HG03439 (cell line): Measurements from ENCODE around the gene VAMP8.
A peak's percentile ranks its signal among the peaks of the same experiment; 100 is the strongest.
"Not testable (repeated sequence)": the region's sequence is repeated elsewhere in the genome, so short reads cannot be mapped to it uniquely, and the experiment has no call there.

Experiments used
- ATAC-seq: cut with Tn5 transposase; IDR thresholded peaks from one replicate; pipeline ENCODE4 v1.9.1; 2021; ENCODE audit warnings: mild to moderate bottlenecking, moderate library complexity; ENCODE audit not compliant: unreplicated experiment

The VAMP8 gene

DNA sequence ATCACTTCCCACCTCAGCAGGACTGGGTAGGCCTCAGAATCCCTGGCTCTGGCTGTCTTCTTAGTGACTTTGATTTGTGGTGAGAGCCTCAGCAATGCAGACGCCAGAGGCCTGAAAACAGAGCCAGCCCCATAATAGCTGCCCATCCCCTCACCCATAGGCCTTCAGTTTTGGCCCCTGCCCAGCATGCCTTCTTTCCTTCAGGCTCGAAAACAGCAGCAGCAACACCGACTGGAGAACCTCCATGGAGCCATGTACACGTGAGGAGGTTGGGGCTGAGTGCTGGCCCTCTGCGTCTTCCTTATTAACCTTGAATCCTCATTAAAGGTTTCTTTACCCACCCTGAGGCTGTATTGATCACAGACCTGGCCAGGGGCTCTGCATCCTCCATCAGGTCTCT lies 19.9 kb downstream of the VAMP8 start:
- ATAC-seq: no peak

DNA sequence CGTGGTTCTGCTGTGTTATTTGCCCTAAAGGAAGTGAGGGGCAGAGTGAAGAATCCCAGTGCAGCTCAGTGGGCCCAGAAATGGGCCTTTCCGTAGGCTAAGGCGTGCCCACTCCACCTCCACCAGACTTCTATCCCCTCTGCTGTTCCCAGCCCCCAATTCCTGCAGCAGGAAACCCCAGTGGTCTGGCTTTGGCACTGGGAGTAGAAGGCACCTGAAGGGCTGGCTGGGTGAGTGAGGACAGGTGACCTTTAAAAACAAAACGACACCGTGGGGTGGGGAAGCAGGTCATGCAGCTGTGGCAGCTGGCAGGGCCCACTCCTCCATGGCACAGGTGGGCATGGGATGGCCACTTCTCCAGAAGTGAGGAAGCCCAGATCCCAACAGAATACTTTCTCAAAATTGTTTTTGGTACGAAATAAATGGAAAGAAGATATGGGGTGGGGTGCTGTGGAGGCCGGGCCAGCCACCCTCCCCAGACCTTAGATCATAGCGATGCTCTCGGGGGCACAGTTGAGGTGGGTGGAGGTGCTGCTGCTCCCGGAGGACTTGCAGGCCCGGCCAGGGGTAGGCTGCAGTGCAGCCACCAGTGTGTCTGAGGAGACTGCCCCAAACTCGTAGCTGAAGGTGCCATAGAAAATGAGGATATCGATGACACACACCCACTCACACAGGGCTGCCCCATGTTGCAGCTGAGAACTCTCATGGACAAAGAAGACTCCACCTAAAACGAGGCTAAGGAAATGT lies 21.4 kb downstream of the VAMP8 start:
- ATAC-seq: no peak

DNA sequence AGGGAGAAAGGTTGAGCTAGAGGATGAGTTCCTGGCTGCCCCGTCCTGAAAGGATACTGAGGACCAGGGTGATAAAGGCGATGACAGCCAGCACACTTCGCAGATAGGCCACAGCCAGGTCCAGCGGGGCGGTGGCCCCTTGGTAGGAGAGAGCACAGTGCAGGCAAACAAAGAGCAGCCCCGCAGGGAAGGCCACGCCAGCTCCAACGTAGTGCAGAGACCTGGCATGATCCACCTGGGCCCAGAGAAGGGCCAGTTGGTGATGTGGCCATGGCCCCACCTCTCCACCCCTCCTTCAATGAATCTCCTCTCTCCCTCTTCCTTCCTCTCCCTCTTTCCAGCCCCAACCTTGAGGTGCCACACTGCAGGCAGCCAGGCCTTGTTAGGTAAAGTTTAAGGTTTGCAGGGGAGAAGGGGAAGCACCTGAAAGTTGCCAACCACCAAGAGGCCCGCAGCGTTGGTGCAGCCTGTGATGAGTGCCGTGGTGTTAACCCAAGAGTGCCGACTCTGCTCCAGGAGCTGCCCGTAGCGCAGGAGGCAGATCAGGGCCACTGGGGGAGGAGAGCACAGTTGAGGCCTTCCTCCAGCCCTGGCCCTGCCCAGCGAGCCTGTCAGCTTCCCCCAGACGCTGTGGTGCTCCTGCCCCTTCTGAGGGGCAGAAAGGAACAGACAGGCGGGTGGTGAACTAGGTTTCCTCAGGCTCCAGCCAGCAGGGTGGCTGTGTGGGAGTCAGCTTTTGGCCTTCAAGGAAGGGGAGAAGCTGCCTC lies 22.3 kb downstream of the VAMP8 start:
- no peak for ATAC-seq

DNA sequence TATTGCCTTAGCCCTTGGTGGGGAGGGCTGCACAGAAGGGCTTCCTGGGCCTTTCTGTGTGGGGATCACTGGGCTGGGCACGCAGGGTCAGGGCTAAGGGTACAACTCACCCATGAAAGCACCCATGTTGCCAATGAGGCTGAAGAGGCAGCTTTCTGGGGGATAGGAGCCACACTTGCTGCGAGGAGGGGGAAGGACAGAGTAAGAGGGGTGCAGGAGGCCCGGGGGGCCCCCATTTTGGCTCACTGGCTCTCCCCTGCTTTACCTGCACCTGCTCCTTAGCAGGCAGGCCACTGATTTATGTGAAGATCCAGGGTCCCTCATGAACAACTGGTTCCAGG lies 22.8 kb downstream of the VAMP8 start:
- ATAC-seq: no peak

DNA sequence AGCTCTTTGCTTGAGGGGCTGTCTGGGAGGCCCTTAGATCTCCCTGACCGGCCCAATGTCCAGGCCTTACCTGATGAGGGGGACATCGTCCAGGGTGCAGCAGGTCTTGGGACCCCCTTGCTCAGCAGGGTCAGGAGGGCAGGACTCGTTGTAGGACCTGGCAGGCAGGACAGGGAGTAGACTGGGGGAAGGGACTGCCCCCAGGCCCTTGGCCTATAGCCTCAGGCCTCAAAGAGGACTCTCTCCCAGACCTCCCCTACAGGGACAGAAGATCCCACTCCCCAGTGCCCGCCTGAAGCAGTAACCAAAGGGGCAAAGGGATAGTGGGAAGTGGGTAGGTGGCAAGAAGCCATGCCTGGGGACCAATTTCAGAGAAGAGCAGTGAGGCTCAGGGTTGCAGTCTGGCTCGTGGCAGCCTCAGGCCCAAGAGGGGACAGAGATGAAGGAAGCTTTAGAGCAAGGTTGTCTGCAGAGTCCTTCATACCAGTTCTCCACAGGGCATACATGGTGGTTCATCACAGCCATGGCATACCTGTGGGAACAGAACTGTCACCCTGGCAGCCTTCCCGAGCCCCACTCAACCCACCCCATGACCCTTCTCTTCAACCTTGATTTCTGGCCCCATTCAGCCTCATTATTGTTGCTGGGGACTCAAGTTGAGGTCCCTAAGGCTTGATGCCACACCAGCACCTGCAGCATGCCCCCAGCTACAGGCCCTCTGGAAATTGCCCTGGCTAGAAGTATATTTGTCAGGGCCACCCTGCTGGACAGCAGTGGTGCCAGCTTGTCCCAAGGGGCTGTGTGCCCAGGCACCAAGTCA lies 23.8 kb downstream of the VAMP8 start:
- ATAC-seq: no peak

DNA sequence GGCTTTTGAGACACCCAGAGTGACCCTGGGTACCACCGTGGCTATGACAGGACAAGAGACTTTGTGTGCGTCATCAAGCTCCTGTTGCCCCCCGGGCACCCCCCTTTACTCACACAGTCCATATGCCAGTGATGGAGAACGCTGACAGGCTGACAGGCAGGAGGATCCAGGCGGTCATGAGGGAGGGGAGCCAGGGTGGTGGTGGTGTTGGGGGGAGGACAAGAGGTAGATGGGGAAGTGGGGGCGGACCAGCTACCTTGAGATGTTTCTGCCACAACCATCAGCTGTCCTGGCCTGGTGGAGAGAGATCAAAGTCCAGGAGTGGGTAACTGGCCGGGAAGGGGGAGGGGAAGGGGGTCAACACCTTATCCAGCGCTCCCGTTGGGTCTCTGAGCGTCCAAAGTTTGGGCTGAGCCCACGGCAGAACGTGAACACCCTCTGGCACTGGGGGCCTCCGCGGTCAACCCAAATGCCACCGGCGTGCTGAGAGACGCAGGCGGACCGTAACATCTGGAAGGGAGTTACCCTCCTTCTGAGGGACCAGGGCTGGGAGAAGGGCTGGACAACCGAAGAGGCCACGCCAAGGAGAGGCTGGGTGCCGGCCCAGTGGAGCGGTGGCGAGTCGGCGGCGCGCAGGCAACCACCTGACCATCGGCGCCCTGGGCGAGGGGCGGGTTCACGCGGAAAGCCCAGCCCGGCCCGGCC lies 24.5 kb downstream of the VAMP8 start:
- ATAC-seq: peak; percentile 37

DNA sequence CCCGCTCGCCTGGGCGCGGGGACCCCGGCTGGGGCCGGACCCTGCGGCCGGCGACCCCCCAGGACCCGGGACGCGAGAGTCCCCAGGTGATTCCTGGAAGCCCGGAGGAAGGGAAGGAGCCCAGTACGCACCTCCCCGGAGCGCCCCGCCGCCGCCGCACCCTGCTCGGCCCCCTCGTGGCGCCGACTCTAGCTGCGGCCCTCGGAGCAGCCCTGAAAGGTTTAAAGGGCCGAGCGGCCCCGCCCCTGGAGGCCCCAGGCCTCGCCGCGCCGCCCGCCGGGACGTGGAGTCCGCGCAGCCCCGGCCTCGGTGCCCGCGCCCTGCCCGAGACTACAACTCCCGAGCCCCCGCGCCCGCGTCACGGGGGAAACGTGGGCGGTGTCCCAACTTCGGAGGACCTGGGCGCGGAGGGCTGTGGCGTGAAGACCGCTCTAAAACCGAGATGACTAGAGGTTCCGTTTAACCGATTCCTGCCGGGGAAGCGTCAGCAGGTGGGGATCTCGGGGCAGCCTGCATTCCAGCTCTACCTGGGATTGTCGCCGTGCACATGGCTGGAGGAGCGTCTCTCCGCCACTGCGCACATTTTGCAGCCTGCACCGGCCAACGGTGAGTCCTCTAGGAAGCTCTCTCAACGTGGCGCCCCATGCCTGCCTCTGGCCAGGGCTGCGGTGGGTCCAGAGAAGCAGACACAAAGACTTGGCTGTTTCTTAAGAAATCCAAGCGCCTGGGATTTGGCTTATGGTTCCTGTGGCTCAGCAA lies 25.3 kb downstream of the VAMP8 start, which contains the start of gene TMEM150A:
Gene TMEM150A, minus strand, starts transcription at position 223 of the 759 bp plus-strand sequence. CDS start 750 bp downstream, outside the sequence.
- ATAC-seq: peak; percentile 91

DNA sequence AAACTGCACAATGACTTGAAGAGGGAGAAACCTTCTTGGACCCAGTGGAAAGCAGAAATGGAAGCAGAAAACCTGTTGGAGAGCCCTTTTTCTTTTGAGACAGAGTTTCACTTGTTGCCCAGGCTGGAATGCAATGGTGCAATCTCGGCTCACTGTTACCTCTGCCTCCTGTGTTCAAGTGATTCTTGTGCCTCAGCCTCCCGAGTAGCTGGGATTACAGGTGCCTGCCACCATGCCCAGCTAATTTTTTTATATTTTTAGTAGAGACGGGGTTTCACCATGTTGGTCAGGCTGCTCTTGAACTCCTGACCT lies 26.7 kb downstream of the VAMP8 start:
- not testable (repeated sequence) for ATAC-seq

DNA sequence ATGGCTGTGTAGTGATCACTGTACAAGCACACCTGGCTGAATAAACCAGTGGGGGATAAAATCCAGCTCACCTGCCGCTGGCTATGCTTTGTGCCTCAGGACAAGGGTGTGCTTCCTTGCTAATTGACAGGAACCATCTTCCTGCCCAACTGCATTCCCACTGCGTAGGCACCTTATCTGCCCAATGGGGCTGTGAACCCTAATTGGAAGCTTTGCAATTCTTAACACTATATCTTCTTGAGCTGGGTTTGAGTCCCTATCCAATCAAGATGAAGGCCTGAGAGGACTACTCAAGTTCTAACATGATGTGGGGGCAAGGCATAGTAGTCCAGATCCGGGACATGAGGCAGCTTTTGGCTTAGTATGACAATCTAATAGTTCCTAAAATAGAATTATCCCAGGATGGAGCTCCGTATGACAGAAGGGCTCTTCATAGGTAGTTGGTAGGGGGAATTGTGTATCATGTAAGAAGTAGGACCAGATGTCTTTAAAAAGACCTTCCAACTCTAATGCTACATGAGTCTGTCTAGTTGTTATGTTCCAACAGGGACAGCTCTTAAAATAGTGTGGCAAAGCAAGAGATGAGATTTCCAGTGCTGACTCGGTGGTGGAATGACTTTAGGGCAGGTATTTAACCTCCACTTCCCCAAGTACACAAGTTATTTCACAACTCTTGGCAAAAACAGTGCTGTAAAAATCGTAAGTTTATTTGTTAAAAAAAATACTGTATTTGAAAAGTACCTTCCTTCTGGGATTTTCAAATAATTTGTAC lies 27.4 kb downstream of the VAMP8 start:
- ATAC-seq: no peak

DNA sequence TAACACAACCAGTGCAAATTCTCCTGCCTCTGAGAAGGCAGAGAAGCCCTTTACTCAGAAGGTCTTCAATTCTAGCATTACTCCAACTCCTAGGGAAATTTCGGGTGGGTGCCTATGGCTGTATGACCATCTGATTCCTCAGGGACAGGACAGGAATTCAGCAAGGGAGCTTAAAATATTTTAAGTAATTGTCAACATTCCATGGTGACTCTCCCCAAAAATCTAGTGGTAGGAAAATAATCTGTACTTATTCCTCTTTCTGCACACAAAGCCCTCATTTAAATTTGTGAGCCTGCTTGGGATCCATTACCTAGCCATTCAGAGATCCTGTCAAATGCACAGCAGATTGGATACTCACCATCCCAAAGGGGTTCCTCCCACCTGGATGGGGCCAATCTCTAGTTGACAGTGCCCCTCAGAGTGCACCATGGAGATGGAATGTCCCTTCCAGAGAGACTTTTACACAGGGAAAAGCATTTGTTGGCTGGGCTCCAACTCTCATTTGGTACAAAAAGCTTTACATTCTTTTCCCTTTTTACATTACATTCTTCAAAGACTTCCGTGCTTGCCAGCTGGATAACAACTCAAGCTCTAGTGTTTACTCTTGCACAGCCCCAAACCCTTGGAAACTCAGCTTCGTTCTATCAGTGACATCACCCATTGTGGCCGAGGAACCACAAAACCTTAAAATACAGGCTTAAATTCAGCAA lies 28.2 kb downstream of the VAMP8 start:
- no peak for ATAC-seq

DNA sequence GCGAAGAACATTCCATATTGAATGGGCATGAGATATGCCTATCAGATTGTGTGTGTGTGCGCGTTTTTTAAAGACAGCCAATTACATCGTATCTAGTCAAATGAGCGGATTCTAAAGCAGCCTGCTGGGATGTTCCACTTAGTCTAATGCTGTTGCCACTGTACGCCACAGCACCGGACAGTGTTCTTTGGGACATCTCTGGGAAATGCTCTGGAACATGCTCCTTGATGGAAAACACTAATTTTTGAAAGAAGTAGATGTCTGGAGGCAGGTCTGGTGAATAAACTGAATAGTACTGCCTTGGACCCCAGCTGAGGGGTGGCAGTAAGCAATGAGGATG lies 28.7 kb downstream of the VAMP8 start:
- ATAC-seq: no peak

DNA sequence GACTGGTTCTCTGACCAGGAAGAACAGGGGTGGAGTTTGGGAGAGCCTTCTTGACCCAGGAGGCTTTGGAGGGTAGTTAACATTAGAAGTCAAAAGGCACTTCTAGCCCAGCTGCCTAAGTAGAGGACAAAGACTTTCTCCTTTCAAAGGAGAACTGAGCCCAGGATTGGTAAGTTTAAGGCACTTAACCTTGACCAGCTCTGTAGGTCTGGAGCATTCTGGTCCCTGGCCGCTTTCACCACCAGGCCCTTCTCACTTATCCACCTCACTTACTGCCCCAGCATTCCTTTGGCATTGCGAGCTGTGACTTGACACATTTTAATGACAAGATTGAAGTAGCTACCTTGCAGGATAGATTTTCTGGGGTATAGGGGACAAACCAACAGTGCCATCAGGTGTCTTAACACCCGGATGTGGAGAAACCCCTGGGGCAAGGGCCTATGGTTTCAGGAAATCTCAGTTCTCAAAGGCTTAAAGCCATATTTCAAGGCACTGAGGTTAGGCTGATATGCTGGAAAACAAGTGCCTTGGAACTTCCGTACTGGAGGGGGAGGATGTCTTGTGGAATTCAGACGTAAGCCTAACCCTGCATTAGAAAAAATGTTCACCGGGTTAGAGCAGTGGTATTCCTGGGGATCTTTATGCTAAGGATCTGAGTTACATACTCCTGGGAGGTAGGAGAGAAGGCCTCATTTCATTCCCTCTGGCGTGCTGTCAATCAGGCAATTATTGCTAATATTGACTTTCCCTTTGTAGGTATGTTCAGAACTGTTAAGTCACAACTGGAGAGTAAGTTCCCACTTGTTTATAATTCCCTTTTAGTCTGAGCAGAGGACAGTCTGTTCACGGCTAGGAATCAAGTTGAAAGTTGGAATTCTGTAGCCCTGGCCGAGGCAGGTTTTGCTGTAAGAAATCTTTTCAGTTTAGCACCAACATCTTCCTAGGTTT lies 30.2 kb downstream of the VAMP8 start:
- no peak for ATAC-seq

DNA sequence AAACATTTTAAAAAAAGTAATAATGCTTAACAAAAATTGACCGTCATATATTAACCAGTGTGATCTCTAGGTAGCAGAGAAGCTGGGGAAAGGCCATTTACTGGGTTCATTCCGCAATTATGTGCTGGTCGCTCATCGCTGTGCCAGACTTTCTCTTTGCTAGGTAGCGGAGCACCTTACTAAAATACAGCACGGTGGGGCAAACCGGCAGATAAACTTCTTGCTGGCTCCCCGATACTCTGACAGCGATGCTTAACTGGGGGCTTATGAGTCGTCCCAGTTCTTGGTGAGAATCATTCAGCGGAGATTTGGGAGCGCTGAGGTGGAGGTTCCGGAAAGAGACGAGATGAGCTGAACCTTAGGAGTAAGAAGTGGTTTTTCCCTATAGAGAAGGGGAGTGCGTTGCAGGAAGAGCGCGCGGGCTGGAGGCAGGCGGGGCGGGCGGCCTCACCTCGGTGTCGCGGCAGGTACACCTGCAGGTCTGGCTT lies 33.9 kb downstream of the VAMP8 start:
- peak; percentile 15 for ATAC-seq

DNA sequence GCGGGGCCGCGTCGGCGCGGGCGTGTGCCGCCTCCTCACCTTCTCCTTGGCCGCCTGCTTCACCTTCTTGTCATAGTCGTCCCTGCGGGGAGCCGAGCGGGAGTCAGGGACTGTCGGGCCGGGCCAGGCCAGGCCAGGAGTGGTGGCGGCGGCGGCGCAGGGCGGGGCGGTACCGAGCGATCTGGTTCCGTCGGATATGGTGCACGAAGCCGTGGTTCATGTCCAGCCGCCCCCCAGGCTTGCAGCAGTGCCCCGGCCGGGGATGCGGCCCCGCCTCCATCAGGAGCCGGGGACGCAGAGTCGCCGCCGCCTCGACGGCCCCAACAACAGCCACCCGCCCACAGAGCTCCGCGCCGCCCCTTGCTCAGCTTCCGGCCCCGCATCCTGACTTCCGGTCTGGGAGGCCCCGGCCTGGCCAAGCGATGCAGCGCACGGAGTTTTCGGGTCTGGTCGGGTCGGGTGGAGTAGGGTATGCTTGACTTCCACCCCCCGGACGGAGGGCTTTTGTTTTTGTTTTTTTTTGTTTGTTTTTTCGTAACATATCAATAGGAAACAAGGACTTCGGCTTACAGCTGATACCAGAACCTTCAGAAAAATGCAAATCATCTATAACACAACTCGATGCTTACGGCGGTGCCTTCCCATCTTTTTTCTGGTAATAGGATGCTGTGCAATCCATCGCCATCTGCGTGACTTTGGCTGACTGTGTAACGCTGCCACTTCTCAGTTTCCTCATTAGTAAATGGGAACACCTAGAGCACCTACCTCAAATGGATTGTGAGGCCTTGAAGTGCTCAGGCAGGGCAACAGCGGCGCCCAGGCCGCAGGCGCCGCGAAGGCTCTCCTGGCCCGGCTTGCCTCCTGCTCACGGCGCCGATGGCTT lies 34.6 kb downstream of the VAMP8 start, which contains the start of gene C2orf68:
Gene C2orf68, minus strand, starts transcription at position 362 of the 883 bp plus-strand sequence. Its CDS starts 82 bp downstream, at position 280.
- peak; percentile 77 for ATAC-seq

DNA sequence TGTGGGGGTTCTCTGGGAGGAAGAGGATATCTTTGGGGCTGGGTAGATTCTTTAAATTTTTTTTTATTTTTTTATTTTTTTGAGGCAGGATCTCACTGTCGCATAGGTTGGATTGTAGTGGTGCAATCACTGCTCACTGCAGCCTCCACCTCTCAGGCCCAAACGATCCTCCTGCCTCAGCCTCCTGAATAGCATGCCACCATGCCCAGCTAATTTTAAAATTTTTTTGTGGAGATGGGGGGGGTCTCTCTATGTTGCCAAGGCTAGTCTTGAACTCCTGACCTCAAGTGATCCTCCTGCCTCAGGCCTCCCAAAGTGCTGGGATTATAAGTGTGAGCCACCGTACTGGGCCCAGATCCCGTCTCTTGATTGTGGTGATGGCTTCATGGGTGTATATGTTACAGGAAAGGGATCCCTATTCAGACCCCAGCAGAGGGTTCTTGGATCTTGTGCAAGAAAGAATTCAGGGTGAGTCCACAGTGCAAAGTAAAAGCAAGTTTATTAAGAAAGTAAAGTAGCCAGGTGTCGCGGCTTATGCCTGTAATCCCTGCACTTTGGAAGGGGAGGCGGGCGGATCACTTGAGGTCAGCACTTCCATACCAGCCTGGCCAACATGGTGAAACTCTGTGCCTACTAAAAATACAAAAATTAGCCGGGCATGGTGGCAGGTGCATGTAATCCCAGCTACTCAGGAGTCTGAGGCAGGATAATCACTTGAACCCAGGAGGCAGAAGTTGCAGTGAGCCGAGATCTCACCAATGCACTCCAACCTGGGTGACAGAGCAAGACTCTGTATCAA lies 36.5 kb downstream of the VAMP8 start:
- ATAC-seq: no peak

DNA sequence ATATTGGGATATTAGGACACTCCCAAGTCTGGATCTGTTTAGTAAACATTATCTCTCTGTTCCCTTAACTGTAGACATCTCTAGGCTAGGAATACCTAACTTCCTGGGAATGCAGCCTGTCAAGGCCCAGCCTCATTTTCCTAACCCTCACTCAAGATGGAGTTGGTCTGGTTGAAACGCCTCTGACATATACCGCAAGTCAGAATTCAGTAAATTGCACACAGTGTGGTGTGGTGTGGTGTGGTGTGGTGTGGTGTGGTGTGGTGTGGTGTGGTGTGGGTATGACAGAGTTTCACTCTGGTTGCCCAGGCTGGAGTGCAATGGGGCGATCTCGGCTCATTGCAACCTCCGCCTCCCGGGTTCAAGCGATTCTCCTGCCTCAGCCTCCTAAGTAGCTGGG lies 37.4 kb downstream of the VAMP8 start:
- ATAC-seq: not testable (repeated sequence)
